ENCODE measurements around the gene VIPR1. TPM values are rescaled to one million over a fixed set of nuclear protein-coding genes. Genes with fewer than 3 reads are reported as not detected.

Gene VIPR1
- polyA plus RNA-seq, 1 of the 3 experiments (the other 2 are of a cell fraction): not detected

DNA sequence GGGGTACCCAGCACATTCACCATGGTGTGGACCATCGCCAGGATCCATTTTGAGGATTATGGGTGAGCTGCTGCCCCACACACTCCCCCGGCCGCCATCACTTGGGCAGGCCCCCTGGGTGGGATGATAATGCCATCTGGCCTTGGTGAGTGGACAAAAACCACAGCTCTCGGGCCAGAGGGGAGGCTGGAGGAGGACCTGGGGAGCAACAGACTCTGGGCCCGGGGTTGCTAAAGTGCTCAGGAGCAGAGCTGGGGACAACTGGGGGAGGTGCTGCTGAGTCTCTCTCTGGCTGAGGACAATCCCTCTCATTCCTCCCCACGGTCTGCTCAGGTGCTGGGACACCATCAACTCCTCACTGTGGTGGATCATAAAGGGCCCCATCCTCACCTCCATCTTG lies 29.0 kb downstream of the VIPR1 start:
- H4K20me1 ChIP-seq (ENCODE audit: insufficient read depth): no peaks in the 10 kb centered on the region
- H3K79me2 ChIP-seq (ENCODE audit: insufficient read depth): no peaks in the 10 kb centered on the region
- no peaks in the 10 kb centered on the region for H3F3A ChIP-seq (replicated peaks; ENCODE audit: insufficient read depth)
- H3K9me3 ChIP-seq: no peaks in the 10 kb centered on the region
- CTCF ChIA-PET: interaction anchor here (1.2 to 8.1 kb wide), 2 partner anchors 9 to 15 kb away, joined by 3 to 74 read pairs; no protein-coding TSS in a partner anchor
- TF ChIP-seq TCF12 (IDR thresholded peaks at IDR 0.05): no peak
- TF ChIP-seq JUND (IDR thresholded peaks at IDR 0.05): no peak
- TF ChIP-seq, protein P1, sequence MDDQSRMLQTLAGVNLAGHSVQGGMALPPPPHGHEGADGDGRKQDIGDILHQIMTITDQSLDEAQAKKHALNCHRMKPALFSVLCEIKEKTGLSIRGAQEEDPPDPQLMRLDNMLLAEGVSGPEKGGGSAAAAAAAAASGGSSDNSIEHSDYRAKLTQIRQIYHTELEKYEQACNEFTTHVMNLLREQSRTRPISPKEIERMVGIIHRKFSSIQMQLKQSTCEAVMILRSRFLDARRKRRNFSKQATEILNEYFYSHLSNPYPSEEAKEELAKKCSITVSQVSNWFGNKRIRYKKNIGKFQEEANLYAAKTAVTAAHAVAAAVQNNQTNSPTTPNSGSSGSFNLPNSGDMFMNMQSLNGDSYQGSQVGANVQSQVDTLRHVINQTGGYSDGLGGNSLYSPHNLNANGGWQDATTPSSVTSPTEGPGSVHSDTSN (IDR thresholded peaks at IDR 0.05): no peak
- TF ChIP-seq MXI1 (IDR thresholded peaks at IDR 0.05; ENCODE audit: low read depth, low read length): no peak
- no peak for TF ChIP-seq RCOR1 (IDR thresholded peaks at IDR 0.05; ENCODE audit: low read length)
- TF ChIP-seq RAD21 (IDR thresholded peaks at IDR 0.05; ENCODE audit: low read length): no peak
- no peak for TF ChIP-seq ELF1 (IDR thresholded peaks at IDR 0.05)
- TF ChIP-seq USF1 (IDR thresholded peaks at IDR 0.05; ENCODE audit: borderline replicate concordance, low read depth): no peak
- TF ChIP-seq IRF3 (IDR thresholded peaks at IDR 0.05; ENCODE audit: low read depth, low read length): no peak
- TF ChIP-seq CHD2 (IDR thresholded peaks at IDR 0.05; ENCODE audit: low read length, partially characterized antibody): no peak
- no peak for TF ChIP-seq SIN3A (IDR thresholded peaks at IDR 0.05; ENCODE audit: borderline replicate concordance, low read depth, low read length)
- TF ChIP-seq FOXJ3 (CRISPR knock-in tag; IDR thresholded peaks at IDR 0.05): no peak
- TF ChIP-seq NFIC (IDR thresholded peaks at IDR 0.05; ENCODE audit: borderline replicate concordance): no peak
- TF ChIP-seq, protein P2, sequence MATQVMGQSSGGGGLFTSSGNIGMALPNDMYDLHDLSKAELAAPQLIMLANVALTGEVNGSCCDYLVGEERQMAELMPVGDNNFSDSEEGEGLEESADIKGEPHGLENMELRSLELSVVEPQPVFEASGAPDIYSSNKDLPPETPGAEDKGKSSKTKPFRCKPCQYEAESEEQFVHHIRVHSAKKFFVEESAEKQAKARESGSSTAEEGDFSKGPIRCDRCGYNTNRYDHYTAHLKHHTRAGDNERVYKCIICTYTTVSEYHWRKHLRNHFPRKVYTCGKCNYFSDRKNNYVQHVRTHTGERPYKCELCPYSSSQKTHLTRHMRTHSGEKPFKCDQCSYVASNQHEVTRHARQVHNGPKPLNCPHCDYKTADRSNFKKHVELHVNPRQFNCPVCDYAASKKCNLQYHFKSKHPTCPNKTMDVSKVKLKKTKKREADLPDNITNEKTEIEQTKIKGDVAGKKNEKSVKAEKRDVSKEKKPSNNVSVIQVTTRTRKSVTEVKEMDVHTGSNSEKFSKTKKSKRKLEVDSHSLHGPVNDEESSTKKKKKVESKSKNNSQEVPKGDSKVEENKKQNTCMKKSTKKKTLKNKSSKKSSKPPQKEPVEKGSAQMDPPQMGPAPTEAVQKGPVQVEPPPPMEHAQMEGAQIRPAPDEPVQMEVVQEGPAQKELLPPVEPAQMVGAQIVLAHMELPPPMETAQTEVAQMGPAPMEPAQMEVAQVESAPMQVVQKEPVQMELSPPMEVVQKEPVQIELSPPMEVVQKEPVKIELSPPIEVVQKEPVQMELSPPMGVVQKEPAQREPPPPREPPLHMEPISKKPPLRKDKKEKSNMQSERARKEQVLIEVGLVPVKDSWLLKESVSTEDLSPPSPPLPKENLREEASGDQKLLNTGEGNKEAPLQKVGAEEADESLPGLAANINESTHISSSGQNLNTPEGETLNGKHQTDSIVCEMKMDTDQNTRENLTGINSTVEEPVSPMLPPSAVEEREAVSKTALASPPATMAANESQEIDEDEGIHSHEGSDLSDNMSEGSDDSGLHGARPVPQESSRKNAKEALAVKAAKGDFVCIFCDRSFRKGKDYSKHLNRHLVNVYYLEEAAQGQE (IDR thresholded peaks at IDR 0.05; ENCODE audit: low read depth, low read length): no peak
- TF ChIP-seq GATA2 (CRISPR knock-in tag; IDR thresholded peaks at IDR 0.05): no peak
- no peak for TF ChIP-seq USF2 (IDR thresholded peaks at IDR 0.05; ENCODE audit: borderline replicate concordance, low read depth, low read length)
- TF ChIP-seq MEF2A (IDR thresholded peaks at IDR 0.05; ENCODE audit: borderline replicate concordance, low read depth): no peak
- H3K36me3 ChIP-seq (replicated peaks in 1 of 2; ENCODE audit: control insufficient read depth in 1 of 2, insufficient read depth in 2 of 2, low read length in 1 of 2): no peaks in the 10 kb centered on the region
- H3K4me1 ChIP-seq (ENCODE audit: control insufficient read depth in 1 of 2, insufficient read depth in 2 of 2, low read depth in 1 of 2, low read length in 1 of 2): no peaks in the 10 kb centered on the region
- no peak overlapping the region for H3K9ac ChIP-seq
- no peaks in the 10 kb centered on the region for H3K9me2 ChIP-seq
- peaks cover 5% of the 10 kb centered on the region; the same call in 1 of the 2 replicates for H3K27me3 ChIP-seq (ENCODE audit: insufficient read depth)
- no peak overlapping the region for H2AFZ ChIP-seq (ENCODE audit: low read depth)
- no peak overlapping the region for H3K27ac ChIP-seq (ENCODE audit: low read depth in 2 of 2, low read length in 1 of 2)
- DNase-seq: no peak
- no peak overlapping the region for H3K4me3 ChIP-seq (ENCODE audit: low read depth in 2 of 2, low read length in 1 of 2)
- 22% methylated on average over 3 of the region's 6 CpGs for WGBS (ENCODE audit: low lambda C conversion rate)
- POLR2A ChIA-PET: no interaction called here
- H3K4me2 ChIP-seq: no peak overlapping the region

All from SK-N-SH (cell line).